GM13976 (cell line): Measurements from ENCODE around the gene QKI.

Experiments used
- DNase-seq: peaks from one replicate; pipeline ENCODE4 v3.0.0; 2012; ENCODE audit warnings: low spot score
- CTCF ChIP-seq: IDR thresholded peaks from 2 replicates; pipeline ENCODE4 v1.5.1; 2012; ENCODE audit warnings: borderline replicate concordance, mild to moderate bottlenecking; ENCODE audit not compliant: insufficient read depth; ENCODE audit errors: extremely low read depth, missing control alignments, control extremely low read depth
- in situ Hi-C: fragments of 300-500 bp; cut with MboI; formaldehyde crosslinking; loops from one replicate; pipeline ENCODE4 v1.12.0; 2022; ENCODE audit warnings: low sequenced_read_pairs, mixed read lengths, inconsistent platforms; ENCODE audit not compliant: unreplicated experiment

Gene QKI

GRCh38 chr6:163501439-163501838 lies 86.9 kb downstream of the QKI start:
- DNase-seq, result no peak
- TF ChIP-seq CTCF, result no peak
- in situ Hi-C loops, result no loop called here

- in situ Hi-C loops, result no loop called here
- no peak for DNase-seq
- no peak for TF ChIP-seq CTCF
Measured at GRCh38 chr6:163504984-163505640, 90.6 kb downstream of the QKI start.

GRCh38 chr6:163507965-163508364 lies 93.4 kb downstream of the QKI start:
- no peak for TF ChIP-seq CTCF
- DNase-seq, result no peak
- in situ Hi-C loops, result no loop called here

GRCh38 chr6:163513003-163513402 lies 98.5 kb downstream of the QKI start:
- DNase-seq, result no peak
- no peak for TF ChIP-seq CTCF
- in situ Hi-C loops, result no loop called here

GRCh38 chr6:163513570-163514166 lies 99.2 kb downstream of the QKI start:
- DNase-seq, result no peak
- in situ Hi-C loops, result no loop called here
- TF ChIP-seq CTCF, result no peak

GRCh38 chr6:163516908-163517307 lies 102.4 kb downstream of the QKI start:
- DNase-seq, result no peak
- in situ Hi-C loops, result no loop called here
- TF ChIP-seq CTCF, result no peak

- DNase-seq, result no peak
- in situ Hi-C loops, result no loop called here
- TF ChIP-seq CTCF, result no peak
Measured at GRCh38 chr6:163520956-163521355, 106.4 kb downstream of the QKI start.
